Stimulated activated CD8-positive, alpha-beta memory T cell treated with anti-CD3 and anti-CD28 coated beads, Interleukin-2, amount 100 ng/mL, for 1 hour (primary cell): ENCODE measurements around the gene CGB1.
"Not testable (repeated sequence)": the region's sequence is repeated elsewhere in the genome, so short reads cannot be mapped to it uniquely, and the experiment has no call there.

ENCODE experiments used
- DNase-seq, 2 donors: peaks; one replicate each; pipeline ENCODE4 v3.0.0-alpha.2; 2020; ENCODE audit warnings: low read depth in 2 of 2

Gene CGB1

GRCh38 chr19:49036815-49037214 lies at the start of gene CGB1:
Gene CGB1 (minus strand): TSS chr19:49036895. CDS start chr19:49036711, 184 bp downstream.
- DNase-seq, result not testable (repeated sequence)

- no peak for DNase-seq
Observed at GRCh38 chr19:49086296-49086695, 49.6 kb upstream of the CGB1 start.

GRCh38 chr19:49085868-49086232 lies 49.2 kb upstream of the CGB1 start:
- no peak for DNase-seq

- DNase-seq, result peak; percentile 98 to 99
Observed at GRCh38 chr19:49085020-49085867, 48.5 kb upstream of the CGB1 start, which contains the start of gene SNRNP70. Gene SNRNP70 (plus strand): TSS chr19:49085451. CDS start chr19:49086415, 964 bp downstream.

GRCh38 chr19:49084206-49085019 lies 47.7 kb upstream of the CGB1 start:
- no peak for DNase-seq

- no peak for DNase-seq
Observed at GRCh38 chr19:49081273-49081672, 44.6 kb upstream of the CGB1 start.

GRCh38 chr19:49080392-49080791 lies 43.7 kb upstream of the CGB1 start:
- no peak for DNase-seq

GRCh38 chr19:49074869-49075268 lies 38.2 kb upstream of the CGB1 start:
- not testable (repeated sequence) for DNase-seq

GRCh38 chr19:49073514-49074378 lies 37.1 kb upstream of the CGB1 start:
- DNase-seq, result no peak

- no peak for DNase-seq
Observed at GRCh38 chr19:49071860-49072547, 35.3 kb upstream of the CGB1 start.

- DNase-seq, result no peak
Observed at GRCh38 chr19:49070416-49070815, 33.7 kb upstream of the CGB1 start.

GRCh38 chr19:49069026-49069425 lies 32.3 kb upstream of the CGB1 start:
- no peak for DNase-seq

- DNase-seq, result no peak
Observed at GRCh38 chr19:49067554-49067953, 30.9 kb upstream of the CGB1 start.

GRCh38 chr19:49065905-49066512 lies 29.3 kb upstream of the CGB1 start:
- DNase-seq, result no peak

GRCh38 chr19:49064768-49065611 lies 28.3 kb upstream of the CGB1 start, which contains the start of gene NTF4:
Gene NTF4 (minus strand): TSS chr19:49064818. CDS start chr19:49061997, 2,821 bp downstream.
- no peak for DNase-seq

GRCh38 chr19:49064029-49064629 lies 27.4 kb upstream of the CGB1 start:
- no peak for DNase-seq

- DNase-seq, result no peak
Observed at GRCh38 chr19:49061445-49061844, 24.8 kb upstream of the CGB1 start.

- no peak for DNase-seq
Observed at GRCh38 chr19:49061000-49061399, 24.3 kb upstream of the CGB1 start.

- no peak for DNase-seq
Observed at GRCh38 chr19:49059053-49059452, 22.4 kb upstream of the CGB1 start.
